Body of pancreas (tissue), 4 donors: ENCODE data around the gene TENM3. TPM values are rescaled to one million over a fixed set of nuclear protein-coding genes. Genes with fewer than 3 reads are reported as not detected.

Source experiments
- ATAC-seq: fragments of 150-250 bp; one replicate; pipeline ENCODE4 v1.9.1; 2016
- DNase-seq, 4 donors: peaks; one replicate each; pipeline ENCODE4 v3.0.0-alpha.2; 2019
- H3K27ac ChIP-seq, 4 donors: fragments of 200-600 bp; sonication (generic); 1 replicate in 3 of 4; 2 replicates in 1 of 4; pipeline versions ENCODE4 v1.5.1 to v1.6.1; 2016 to 2019; ENCODE audit warnings: mild to moderate bottlenecking in 1 of 4, mixed read lengths in 1 of 4, moderate library complexity in 1 of 4
- H3K27me3 ChIP-seq, 2 donors: fragments of 200-600 bp; sonication (generic); one replicate each; pipeline ENCODE4 v1.6.0; 2016; ENCODE audit warnings: mild to moderate bottlenecking in 1 of 2
- H3K36me3 ChIP-seq, 2 donors: fragments of 200-600 bp; sonication (generic); replicated peaks in 1 of 2; 2 replicates each; pipeline ENCODE4 v1.5.1; 2016; ENCODE audit warnings: low read depth in 2 of 2; ENCODE audit not compliant: insufficient read depth in 1 of 2
- H3K4me1 ChIP-seq: fragments of 200-600 bp; sonication (generic); one replicate; pipeline ENCODE4 v1.6.0; 2016
- H3K4me3 ChIP-seq, 2 donors: fragments of 200-600 bp; sonication (generic); 1 replicate in 1 of 2; 2 replicates in 1 of 2; pipeline ENCODE4 v1.5.1; 2016 to 2019
- H3K9me3 ChIP-seq, 3 donors: fragments of 200-600 bp; sonication (generic); 1 replicate in 2 of 3; 2 replicates in 1 of 3; pipeline ENCODE4 v1.5.1; 2016
- POLR2A ChIP-seq, 3 donors: fragments of 450-650 bp; IDR thresholded peaks; one replicate each; pipeline ENCODE4 v1.6.1; 2016; ENCODE audit warnings: antibody characterized with exemption in 3 of 3, mild to moderate bottlenecking in 2 of 3
- WGBS, 2 donors: methylation state at CpG; one replicate each; pipeline ENCODE4 v1.1.5; 2017; 5-methylcytosine and 5-hydroxymethylcytosine counted together
- intact Hi-C: fragments of 100-400 bp; cut with DNase I; formaldehyde crosslinking; loops from one replicate; pipeline ENCODE4 v1.15.1; 2023
- total RNA-seq, 2 donors: library from RNA; depleted of rRNA; stranded (reverse); fragments of >200 nt; gene quantifications; one replicate each; pipeline ENCODE4 v1.1.0, GENCODE V29; 2016
- TF ChIP-seq, protein P1 (sequence below), 7 experiments: fragments of 450-650 bp in 4 of 7; fragments of 200-600 bp in 3 of 7; sonication (generic) in 3 of 7; IDR thresholded peaks; one replicate each; pipeline ENCODE4 v1.5.1; 2016 to 2019; ENCODE audit warnings: antibody characterized with exemption in 7 of 7

TENM3 gene
- total RNA-seq, 2 donors from 2014 or later, result 2.3 to 9.6 TPM

DNA sequence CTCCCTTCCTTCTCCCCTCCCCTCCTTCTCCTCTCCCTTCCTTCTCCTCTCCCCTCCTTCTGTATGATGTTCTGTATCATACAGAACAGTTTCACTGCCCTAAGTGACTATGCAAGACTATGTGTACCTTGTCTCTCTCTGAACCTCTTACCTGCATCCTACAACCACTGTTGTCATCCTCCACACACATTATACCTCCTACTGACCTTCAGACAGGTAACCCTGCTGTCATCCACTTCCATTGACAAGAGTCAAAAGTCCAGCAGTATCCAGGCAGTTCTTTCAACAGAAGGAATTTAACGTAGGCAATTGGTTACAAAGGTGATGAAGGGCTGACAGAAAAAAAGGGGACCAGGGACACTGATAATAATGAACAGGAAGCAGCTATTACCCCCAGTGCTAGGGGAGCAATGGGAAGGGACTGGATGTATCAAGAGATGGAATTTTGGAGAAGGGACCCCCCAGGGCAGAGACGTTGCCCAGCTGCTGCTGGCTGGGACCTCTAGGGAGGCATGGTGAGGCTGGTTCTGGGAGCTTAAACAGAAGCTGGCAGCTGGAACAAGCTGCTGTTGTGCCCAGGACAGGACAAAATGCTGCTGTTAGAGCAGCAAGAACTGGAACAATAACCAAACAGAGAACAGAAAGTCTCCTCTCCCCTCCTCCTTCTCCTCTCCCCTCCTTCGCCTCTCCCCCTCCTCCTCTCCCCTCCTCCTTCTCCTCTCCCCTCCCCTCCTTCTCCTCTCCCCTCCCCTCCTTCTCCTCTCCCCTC is 589.3 kb downstream of the TENM3 start:
- no peak for DNase-seq
- peaks cover 0 to 3% (median 0%) of the 10 kb centered on the region in 3 donors for H3K9me3 ChIP-seq
- no peak overlapping the region for H3K4me3 ChIP-seq
- no peaks in the 10 kb centered on the region for H3K4me1 ChIP-seq
- intact Hi-C loops, result no loop called here
- no peaks in the 10 kb centered on the region for H3K27me3 ChIP-seq
- no peak for ATAC-seq
- H3K27ac ChIP-seq, result no peak overlapping the region
- 69 to 79% methylated on average over 2 to 3 of the region's 3 CpGs for WGBS, 2 donors
- no peaks in the 10 kb centered on the region for H3K36me3 ChIP-seq
- TF ChIP-seq, protein P1, sequence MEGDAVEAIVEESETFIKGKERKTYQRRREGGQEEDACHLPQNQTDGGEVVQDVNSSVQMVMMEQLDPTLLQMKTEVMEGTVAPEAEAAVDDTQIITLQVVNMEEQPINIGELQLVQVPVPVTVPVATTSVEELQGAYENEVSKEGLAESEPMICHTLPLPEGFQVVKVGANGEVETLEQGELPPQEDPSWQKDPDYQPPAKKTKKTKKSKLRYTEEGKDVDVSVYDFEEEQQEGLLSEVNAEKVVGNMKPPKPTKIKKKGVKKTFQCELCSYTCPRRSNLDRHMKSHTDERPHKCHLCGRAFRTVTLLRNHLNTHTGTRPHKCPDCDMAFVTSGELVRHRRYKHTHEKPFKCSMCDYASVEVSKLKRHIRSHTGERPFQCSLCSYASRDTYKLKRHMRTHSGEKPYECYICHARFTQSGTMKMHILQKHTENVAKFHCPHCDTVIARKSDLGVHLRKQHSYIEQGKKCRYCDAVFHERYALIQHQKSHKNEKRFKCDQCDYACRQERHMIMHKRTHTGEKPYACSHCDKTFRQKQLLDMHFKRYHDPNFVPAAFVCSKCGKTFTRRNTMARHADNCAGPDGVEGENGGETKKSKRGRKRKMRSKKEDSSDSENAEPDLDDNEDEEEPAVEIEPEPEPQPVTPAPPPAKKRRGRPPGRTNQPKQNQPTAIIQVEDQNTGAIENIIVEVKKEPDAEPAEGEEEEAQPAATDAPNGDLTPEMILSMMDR (IDR thresholded peaks at IDR 0.05), result no peak
- TF ChIP-seq POLR2A (IDR thresholded peaks at IDR 0.05), result no peak

DNA sequence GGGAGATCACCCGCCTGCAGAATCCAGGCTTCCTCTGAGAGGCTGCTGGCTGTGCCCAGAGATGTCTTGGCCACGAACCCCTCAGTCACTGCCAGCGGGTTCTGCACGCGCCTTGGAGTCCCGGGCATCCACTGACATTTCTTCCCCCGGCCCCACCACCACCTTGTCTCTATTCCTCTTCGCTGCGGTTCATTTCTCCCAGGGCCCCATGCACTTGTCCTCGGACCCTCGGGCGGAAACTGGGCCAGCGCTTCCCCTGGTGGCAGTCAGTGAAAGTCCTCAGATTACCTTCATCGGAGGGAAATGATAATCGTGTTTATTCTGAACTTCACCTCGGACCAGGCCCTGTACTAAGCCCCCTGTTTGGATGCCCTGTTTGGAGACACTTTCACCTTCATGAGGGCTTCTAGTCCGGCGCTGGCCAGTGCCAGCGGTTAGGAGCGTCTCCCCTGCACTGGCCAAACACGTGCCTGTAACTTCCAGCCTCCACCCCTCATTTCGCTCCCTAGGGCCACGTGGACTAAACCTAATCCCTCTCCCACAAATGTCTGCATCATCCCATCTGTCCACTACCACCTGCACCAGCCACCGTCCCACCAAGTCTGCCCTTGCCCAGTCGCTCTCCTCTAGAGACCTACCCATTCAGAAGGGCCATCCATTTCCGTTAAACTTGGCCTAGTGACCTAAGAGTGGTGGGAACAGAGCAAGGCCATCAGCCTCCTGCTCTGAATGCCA is 592.0 kb downstream of the TENM3 start:
- Histone ChIP-seq H3K9me3 (peaks cover 0 to 3% (median 0%) of the 10 kb centered on the region in 3 donors), H3K4me1 (no peaks in the 10 kb centered on the region), H3K27ac (no peak overlapping the region), H3K36me3 (no peaks in the 10 kb centered on the region), H3K27me3 (no peaks in the 10 kb centered on the region), H3K4me3 (no peak overlapping the region)
- 72 to 81% methylated on average over 23 to 26 of the region's 26 CpGs for WGBS, 2 donors
- DNase-seq, result no peak
- ATAC-seq, result no peak
- intact Hi-C loops, result no loop called here
- TF ChIP-seq POLR2A (IDR thresholded peaks at IDR 0.05), result no peak
- TF ChIP-seq, protein P1 (IDR thresholded peaks at IDR 0.05), result no peak

DNA sequence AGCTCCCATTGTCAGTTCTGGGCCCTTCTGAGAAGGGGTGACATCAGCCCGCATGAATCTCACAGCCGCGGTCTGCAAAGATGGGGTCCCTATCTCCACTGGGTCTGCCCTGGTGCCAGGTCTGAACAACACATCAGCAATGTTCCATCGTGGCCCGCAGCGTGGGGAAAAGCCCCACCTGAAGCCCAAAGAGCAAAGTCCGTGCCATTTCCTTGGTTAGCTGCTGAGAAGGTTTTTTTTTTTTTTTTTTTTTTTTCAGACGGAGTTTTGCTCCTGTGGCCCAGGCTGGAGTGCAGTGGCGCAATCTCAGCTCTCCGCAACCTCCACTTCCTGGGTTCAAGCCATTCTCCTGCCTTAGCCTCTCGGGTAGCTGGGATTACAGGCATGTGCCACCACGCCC is 594.6 kb downstream of the TENM3 start:
- intact Hi-C loops, result no loop called here
- DNase-seq (no peak), ATAC-seq (no peak)
- H3K27me3 ChIP-seq, result no peaks in the 10 kb centered on the region
- no peak overlapping the region for H3K4me3 ChIP-seq
- TF ChIP-seq, protein P1 (IDR thresholded peaks at IDR 0.05), result no peak
- TF ChIP-seq POLR2A (IDR thresholded peaks at IDR 0.05), result no peak
- 71 to 78% methylated on average over 12 of the region's 12 CpGs for WGBS, 2 donors
- no peaks in the 10 kb centered on the region for H3K36me3 ChIP-seq
- no peaks in the 10 kb centered on the region for H3K9me3 ChIP-seq
- H3K27ac ChIP-seq, result no peak overlapping the region
- H3K4me1 ChIP-seq, result no peaks in the 10 kb centered on the region

- Histone ChIP-seq H3K4me3 (no peak overlapping the region), H3K36me3 (no peaks in the 10 kb centered on the region), H3K27me3 (no peaks in the 10 kb centered on the region), H3K27ac (no peak overlapping the region), H3K4me1 (no peaks in the 10 kb centered on the region), H3K9me3 (no peaks in the 10 kb centered on the region)
- WGBS, 2 donors, result 76 to 83% methylated on average over 10 of the region's 10 CpGs
- DNase-seq (no peak), ATAC-seq (no peak)
- TF ChIP-seq, protein P1 (IDR thresholded peaks at IDR 0.05), result no peak
- TF ChIP-seq POLR2A (IDR thresholded peaks at IDR 0.05), result no peak
- intact Hi-C loops, result no loop called here
Measured at GRCh38 chr4:182838535-182838934, 595.3 kb downstream of the TENM3 start.
